ENCODE measurements around the gene TERT. TPM values are rescaled to one million over a fixed set of nuclear protein-coding genes. Genes with fewer than 3 reads are reported as not detected.
"Not testable (repeated sequence)": the region's sequence is repeated elsewhere in the genome, so short reads cannot be mapped to it uniquely, and the experiment has no call there.

TERT gene
- total RNA-seq, 2 donors from 2014 or later = 3.6 TPM; not detected in 1

DNA sequence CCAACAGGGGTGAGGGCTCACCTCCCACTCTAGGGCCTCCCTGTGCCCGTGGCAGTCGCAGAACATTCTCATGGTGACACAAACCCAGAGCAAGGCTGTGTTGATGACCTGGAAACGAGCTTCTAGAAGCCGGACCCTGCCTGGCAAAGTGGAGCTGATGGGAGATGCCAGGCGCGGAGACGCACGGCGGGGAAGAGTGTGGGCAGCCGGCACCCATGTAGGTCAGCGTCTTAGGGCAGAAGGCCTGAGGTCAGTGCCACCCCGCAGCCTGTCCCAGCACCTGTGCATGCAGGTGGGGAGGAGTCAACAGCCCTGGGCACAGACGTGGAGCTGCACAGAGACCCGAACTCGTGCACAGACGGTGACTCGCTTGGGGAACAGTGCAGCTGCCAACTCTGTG is 64.3 kb downstream of the TERT start:
- DNase-seq (ENCODE audit: low spot score) = no peak
- intact Hi-C loops (cut with DNase I) = no loop called here
- WGBS = 86% methylated on average over 15 of the region's 17 CpGs
- H3K4me1 ChIP-seq (replicated peaks) = no peaks in the 10 kb centered on the region
- no peaks in the 10 kb centered on the region for H3K9me3 ChIP-seq
- TF ChIP-seq POLR2AphosphoS5 (IDR thresholded peaks at IDR 0.05) = no peak
- no peak for TF ChIP-seq CTCF (IDR thresholded peaks at IDR 0.05)
- H3K36me3 ChIP-seq = no peaks in the 10 kb centered on the region
- H3K27ac ChIP-seq = no peak overlapping the region
- no peak overlapping the region for H3K4me3 ChIP-seq
- peaks cover 17% of the 10 kb centered on the region for H3K27me3 ChIP-seq (replicated peaks; ENCODE audit: insufficient read depth)

DNA sequence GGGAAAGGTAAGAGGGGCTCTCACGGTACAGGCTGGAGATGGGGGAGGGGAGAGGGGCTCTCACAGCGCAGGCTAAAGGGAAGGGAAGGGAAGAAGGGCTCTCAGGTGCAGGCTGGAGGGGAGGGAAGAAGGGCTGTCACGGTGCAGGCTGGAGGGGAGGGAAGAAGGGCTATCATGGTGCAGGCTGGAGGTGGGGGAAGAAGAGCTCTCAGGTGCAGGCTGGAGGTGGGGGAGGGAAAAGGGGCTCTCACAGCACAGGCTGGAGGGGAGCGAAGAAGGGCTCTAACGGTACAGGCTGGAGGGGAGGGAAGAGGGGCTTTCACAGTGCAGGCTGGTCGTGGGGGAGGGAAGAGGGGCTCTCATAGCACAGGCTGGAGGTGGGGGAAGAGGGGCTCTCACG is 65.0 kb downstream of the TERT start:
- no peaks in the 10 kb centered on the region for H3K9me3 ChIP-seq
- intact Hi-C loops (cut with DNase I) = no loop called here
- no peaks in the 10 kb centered on the region for H3K36me3 ChIP-seq
- TF ChIP-seq CTCF (IDR thresholded peaks at IDR 0.05) = no peak
- TF ChIP-seq POLR2A (IDR thresholded peaks at IDR 0.05) = no peak
- TF ChIP-seq POLR2AphosphoS5 (IDR thresholded peaks at IDR 0.05) = no peak
- no peak overlapping the region for H3K27ac ChIP-seq
- H3K4me3 ChIP-seq = no peak overlapping the region
- DNase-seq (ENCODE audit: low spot score) = no peak
- no peaks in the 10 kb centered on the region for H3K4me1 ChIP-seq (replicated peaks)
- H3K27me3 ChIP-seq (replicated peaks; ENCODE audit: insufficient read depth) = peaks cover 17% of the 10 kb centered on the region
- WGBS = 21% methylated on average over 7 of the region's 7 CpGs

- H3K36me3 ChIP-seq; DNase-seq (ENCODE audit: low spot score); intact Hi-C loops (cut with DNase I); H3K4me3 ChIP-seq; H3K9me3 ChIP-seq; H3K27ac ChIP-seq; H3K4me1 ChIP-seq (replicated peaks): not testable (repeated sequence)
- peaks cover 17% of the 10 kb centered on the region for H3K27me3 ChIP-seq (replicated peaks; ENCODE audit: insufficient read depth)
- WGBS = 78% methylated on average over 11 of the region's 11 CpGs
Measured at GRCh38 chr5:1229023-1229422, 65.8 kb downstream of the TERT start.

DNA sequence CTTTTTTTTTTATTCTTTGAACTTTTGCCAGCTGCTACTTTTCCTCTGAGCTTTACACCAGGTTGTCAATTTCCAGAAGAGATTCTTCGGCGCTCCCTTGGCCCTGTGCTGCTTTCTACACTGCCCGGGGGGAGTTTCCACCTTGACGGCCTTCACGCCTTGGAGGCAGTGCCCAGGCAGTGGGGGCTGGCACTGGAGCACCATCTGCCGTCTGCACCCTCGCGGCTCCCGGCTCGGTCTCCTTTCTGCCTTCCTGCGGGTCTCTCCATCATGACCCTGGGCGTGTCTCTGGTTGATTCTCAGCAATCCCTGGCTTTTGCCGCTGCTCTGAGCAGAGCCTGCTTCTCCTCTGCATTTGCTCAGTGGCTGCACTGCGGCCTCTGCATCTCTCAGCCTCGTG is 66.7 kb downstream of the TERT start:
- WGBS = 19% methylated on average over 15 of the region's 15 CpGs
- no peak for TF ChIP-seq POLR2AphosphoS5 (IDR thresholded peaks at IDR 0.05)
- peaks cover 17% of the 10 kb centered on the region for H3K27me3 ChIP-seq (replicated peaks; ENCODE audit: insufficient read depth)

DNA sequence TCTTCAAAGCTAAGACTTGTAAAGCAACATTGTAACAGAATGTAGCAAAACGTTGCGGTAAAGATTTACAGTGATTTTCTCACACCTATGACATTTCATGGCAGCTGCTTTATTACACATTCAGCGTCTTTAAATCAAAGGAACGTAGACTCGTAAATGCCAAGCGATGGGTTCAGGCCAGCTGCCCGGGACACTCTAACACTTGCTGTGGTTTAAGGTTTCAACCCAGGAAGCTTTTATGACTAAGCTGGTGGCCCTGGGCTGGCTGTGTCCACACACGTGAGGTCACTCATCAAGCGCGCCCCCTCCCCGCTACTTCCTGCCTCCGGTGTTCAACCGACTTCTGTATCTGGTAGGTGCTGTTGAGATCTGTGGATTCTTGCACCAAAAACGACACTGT is 67.2 kb downstream of the TERT start:
- intact Hi-C loops (cut with DNase I) = no loop called here
- no peaks in the 10 kb centered on the region for H3K4me1 ChIP-seq (replicated peaks)
- no peaks in the 10 kb centered on the region for H3K9me3 ChIP-seq
- H3K36me3 ChIP-seq = no peaks in the 10 kb centered on the region
- TF ChIP-seq CTCF (IDR thresholded peaks at IDR 0.05) (no peak), POLR2AphosphoS5 (IDR thresholded peaks at IDR 0.05) (peak; percentile 65), POLR2A (IDR thresholded peaks at IDR 0.05) (no peak)
- no peak overlapping the region for H3K4me3 ChIP-seq
- peak; percentile 49 for DNase-seq (ENCODE audit: low spot score)
- peaks cover 14% of the 10 kb centered on the region for H3K27me3 ChIP-seq (replicated peaks; ENCODE audit: insufficient read depth)
- H3K27ac ChIP-seq = no peak overlapping the region
- 9% methylated on average over 14 of the region's 14 CpGs for WGBS

More for the DNA sequence above, 66.7 kb downstream of the TERT start:
- Histone ChIP-seq H3K9me3 (no peaks in the 10 kb centered on the region), H3K4me1 (replicated peaks) (no peaks in the 10 kb centered on the region), H3K27ac (no peak overlapping the region), H3K36me3 (no peaks in the 10 kb centered on the region), H3K4me3 (no peak overlapping the region)
- no peak for DNase-seq (ENCODE audit: low spot score)
- intact Hi-C loops (cut with DNase I) = no loop called here

GRCh38 chr5:1226839-1227581 is 67.9 kb downstream of the TERT start:
- Histone ChIP-seq H3K4me1 (replicated peaks) (no peaks in the 10 kb centered on the region), H3K36me3 (no peaks in the 10 kb centered on the region), H3K27me3 (replicated peaks; ENCODE audit: insufficient read depth) (peaks cover 13% of the 10 kb centered on the region), H3K27ac (no peak overlapping the region), H3K9me3 (no peaks in the 10 kb centered on the region), H3K4me3 (no peak overlapping the region)
- intact Hi-C loops (cut with DNase I) = no loop called here
- no peak for TF ChIP-seq POLR2A (IDR thresholded peaks at IDR 0.05)
- TF ChIP-seq CTCF (IDR thresholded peaks at IDR 0.05) = no peak
- TF ChIP-seq POLR2AphosphoS5 (IDR thresholded peaks at IDR 0.05) = no peak
- WGBS = 79% methylated on average over 50 of the region's 50 CpGs
- DNase-seq (ENCODE audit: low spot score) = no peak

Data from prostate gland (tissue), 2 donors.